Cardiac fibroblast (primary cell): ENCODE data around the gene MVB12B.

Experiments used
- DNase-seq, 2 donors: peaks; one replicate each; pipeline versions ENCODE4 v3.0.0 to v3.0.0-alpha.2; 2010; ENCODE audit warnings: low read depth in 2 of 2
- H3K4me3 ChIP-seq, 2 donors: replicated peaks in 1 of 2; 1 replicate in 1 of 2; 2 replicates in 1 of 2; pipeline ENCODE4 v1.5.1; 2011; ENCODE audit warnings: low read depth in 2 of 2, low read length in 2 of 2, mild to moderate bottlenecking in 2 of 2, moderate library complexity in 1 of 2
- TF ChIP-seq, protein P1 (sequence below): IDR thresholded peaks from one replicate; pipeline ENCODE4 v1.5.1; 2011; ENCODE audit warnings: low read depth, mild to moderate bottlenecking, low read length, inconsistent platforms

MVB12B gene

DNA sequence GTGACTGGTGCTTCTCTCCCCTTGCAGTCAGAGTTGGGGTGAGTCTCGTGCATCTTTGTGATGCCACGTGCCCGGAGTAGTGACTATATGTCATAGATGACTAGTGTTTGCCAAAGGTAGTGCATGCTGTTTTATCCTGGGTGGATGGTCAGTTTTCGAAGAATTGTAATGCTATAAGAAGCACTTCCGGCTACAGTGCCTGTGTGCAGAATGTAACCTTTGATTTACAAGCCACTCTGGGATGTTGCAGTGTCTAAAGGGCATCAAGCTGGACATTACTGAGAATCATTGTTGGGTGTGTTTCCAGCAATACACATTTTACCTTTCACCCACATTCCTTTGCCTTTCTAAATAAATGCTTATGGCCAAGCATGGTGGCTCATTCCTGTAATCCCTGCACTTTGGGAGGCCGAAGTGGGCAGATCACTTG, 16.7 kb downstream of the MVB12B start:
- TF ChIP-seq, protein P1, sequence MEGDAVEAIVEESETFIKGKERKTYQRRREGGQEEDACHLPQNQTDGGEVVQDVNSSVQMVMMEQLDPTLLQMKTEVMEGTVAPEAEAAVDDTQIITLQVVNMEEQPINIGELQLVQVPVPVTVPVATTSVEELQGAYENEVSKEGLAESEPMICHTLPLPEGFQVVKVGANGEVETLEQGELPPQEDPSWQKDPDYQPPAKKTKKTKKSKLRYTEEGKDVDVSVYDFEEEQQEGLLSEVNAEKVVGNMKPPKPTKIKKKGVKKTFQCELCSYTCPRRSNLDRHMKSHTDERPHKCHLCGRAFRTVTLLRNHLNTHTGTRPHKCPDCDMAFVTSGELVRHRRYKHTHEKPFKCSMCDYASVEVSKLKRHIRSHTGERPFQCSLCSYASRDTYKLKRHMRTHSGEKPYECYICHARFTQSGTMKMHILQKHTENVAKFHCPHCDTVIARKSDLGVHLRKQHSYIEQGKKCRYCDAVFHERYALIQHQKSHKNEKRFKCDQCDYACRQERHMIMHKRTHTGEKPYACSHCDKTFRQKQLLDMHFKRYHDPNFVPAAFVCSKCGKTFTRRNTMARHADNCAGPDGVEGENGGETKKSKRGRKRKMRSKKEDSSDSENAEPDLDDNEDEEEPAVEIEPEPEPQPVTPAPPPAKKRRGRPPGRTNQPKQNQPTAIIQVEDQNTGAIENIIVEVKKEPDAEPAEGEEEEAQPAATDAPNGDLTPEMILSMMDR, result no peak

DNA sequence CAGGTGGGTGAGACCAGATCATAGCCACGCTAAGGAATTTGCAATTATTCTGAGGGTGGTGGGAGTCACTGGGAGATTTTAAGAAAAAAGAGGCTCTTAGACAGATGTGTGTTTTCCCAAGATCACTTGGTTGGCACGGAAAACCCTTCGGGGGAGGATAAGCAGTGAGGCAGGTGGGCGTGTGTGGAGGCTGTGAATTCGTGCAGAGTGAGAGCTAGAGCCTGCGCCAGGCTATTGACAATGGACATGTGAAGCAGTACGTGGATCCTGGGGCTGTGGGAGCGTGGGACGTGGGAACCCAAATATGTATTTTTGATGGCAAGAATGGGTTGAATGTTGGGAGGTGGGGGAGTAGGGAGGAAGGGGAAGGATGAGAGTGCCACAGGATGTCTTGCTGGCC, 19.4 kb downstream of the MVB12B start:
- DNase-seq, result no peak
- TF ChIP-seq, protein P1, result no peak
- H3K4me3 ChIP-seq, result no peak overlapping the region

More for the DNA sequence above, 16.7 kb downstream of the MVB12B start:
- no peak for DNase-seq
- H3K4me3 ChIP-seq, result no peak overlapping the region

DNA sequence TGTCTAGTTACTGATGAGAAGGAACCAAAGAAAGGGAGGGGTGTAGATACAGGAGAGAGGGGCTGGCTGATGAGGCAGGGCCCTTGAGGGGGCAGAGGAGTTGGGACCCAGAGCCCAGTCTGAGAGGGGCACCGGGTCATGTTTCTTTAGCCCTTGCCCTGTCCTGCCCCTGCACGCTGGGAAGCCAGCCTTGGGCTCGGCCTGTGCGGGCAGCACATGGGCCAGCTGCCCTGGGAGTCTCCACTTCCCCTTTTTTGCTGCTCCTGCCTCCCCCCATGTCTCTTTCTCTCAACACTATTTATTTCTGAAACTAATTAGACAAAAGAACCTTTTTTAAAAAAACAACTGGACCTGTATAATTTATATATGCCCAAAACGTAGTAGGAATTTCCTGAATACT, 20.5 kb downstream of the MVB12B start:
- TF ChIP-seq, protein P1, result no peak
- H3K4me3 ChIP-seq, result no peak overlapping the region
- DNase-seq, result no peak

DNA sequence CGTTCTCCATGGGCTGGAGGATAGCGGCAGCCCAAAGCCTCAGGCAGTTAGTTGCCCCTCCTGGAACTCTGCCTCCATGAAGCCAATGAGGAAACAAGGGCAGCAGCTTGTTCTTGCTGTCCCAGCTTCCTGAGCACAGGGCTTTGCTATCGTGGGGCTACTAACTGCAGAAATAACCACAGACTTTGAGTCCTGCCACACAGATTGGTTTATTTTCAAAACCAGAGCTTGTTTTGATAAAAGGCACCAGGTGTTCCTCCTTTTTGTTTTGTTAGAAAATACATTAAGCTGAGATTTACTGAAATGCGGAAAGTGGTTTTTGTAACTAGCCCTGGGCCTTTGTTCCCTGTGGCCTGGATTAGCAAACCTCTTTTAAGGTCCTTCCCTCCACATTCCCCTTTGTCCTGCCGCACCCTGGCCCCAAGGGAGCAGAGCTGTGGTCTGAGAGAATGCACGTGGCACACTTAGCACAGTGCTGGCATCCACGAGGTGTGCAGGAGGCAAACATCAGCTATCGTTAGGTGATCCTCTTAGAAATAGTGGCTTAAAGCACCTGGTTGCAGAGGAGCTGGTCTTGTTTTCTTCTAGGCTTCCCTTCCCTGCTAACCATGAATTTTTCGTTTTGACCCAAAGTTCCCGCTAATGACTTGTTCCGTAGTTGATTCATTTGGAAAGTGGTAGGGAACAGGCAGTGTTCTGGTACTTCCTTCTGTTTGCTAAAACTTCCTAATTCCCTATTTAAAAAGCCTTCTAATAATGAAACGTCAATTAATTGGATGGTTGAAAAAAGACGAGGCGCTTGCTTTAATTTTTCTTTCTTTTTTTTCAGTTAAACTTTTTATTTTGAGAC, 21.5 kb downstream of the MVB12B start:
- no peak for DNase-seq
- TF ChIP-seq, protein P1, result no peak

DNA sequence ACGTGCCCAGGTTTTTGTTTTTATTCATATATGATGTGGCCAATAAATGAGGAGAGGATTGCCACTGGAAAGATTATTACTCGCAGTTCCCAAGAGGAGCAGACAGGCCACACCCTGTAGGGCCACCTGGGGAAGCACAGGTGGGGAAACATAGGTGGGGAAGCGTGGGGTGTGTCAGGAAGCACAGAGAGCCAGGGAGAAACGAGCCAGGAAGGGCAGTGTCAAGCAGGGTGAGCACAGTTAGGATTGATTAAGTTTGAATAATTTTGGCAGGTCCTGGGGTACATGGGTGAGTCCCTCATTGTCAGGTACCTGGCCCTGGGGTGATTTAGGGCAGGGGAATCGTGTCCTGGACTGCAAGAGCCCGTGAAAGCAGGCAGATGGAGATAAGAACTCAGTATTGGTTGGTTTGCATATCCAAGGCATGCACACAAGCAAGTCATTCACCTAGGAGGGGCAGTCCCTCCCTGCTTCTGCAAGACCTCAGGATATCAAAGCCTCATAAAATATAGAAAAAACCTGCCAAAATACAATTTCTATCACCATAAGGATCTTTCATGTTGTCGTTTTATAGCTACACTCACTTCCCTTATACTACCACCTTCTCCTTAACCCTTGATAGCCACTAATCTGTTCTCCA, 22.4 kb downstream of the MVB12B start:
- TF ChIP-seq, protein P1, result no peak
- no peak for DNase-seq
- no peak overlapping the region for H3K4me3 ChIP-seq

More for the DNA sequence above, 21.5 kb downstream of the MVB12B start:
- H3K4me3 ChIP-seq, result no peak overlapping the region

DNA sequence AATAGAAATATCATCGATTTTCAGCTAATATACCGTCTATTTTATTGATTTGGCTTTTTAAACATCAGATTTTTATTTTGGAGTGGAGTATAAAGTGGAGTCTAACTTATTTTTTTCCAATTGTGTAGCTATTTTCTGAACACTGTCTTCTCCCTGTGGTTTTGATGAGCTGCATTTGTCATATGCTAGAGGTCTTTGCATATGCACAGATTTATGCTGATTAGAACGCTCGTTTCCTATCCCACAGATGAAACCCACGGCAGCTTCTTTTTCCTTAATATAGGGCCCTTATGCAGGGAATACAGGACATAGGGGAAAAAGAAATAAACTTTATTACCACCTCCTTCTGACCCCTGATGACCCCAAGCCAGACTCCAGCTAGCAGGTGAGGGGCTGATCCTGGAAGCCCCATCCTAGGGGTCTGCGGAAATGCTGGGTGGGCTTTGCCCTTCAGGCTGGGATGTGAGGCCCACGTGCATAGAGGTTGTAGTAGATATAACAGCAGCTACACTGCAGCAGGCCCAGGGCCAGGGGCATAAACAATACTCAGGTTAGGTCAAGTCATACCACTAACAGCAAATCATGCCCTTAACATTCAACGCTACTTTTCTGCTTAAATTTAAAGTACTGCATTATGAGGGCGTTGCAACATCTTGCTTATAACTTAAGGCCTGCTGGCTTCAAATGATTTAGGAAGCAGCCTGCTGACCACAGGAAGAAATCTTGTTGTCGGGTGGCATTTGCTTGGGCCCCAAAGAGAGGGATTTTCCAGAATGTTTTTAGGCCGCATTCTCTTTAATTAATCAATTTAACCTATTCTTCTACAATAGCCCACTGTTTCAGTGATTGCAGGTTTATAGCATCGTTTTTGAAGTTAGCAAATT, 28.5 kb downstream of the MVB12B start:
- H3K4me3 ChIP-seq, result no peak overlapping the region
- TF ChIP-seq, protein P1, result no peak
- no peak for DNase-seq
